Left kidney (tissue), 2 donors: ENCODE results near the gene HCN2. TPM values are rescaled to one million over a fixed set of nuclear protein-coding genes. Genes with fewer than 3 reads are reported as not detected.
"Not testable (repeated sequence)": the region's sequence is repeated elsewhere in the genome, so short reads cannot be mapped to it uniquely, and the experiment has no call there.

ENCODE experiments used
- DNase-seq: peaks from one replicate; pipeline ENCODE4 v3.0.0-alpha.2; 2013
- polyA plus RNA-seq: library from polyadenylated mRNA; unstranded; fragments of 120-200 nt; gene quantifications from one replicate; pipeline ENCODE4 v1.2.1, GENCODE V29; 2013; ENCODE audit not compliant: insufficient read length

The HCN2 gene
- polyA plus RNA-seq, 1 donor: 0.32 TPM

DNA sequence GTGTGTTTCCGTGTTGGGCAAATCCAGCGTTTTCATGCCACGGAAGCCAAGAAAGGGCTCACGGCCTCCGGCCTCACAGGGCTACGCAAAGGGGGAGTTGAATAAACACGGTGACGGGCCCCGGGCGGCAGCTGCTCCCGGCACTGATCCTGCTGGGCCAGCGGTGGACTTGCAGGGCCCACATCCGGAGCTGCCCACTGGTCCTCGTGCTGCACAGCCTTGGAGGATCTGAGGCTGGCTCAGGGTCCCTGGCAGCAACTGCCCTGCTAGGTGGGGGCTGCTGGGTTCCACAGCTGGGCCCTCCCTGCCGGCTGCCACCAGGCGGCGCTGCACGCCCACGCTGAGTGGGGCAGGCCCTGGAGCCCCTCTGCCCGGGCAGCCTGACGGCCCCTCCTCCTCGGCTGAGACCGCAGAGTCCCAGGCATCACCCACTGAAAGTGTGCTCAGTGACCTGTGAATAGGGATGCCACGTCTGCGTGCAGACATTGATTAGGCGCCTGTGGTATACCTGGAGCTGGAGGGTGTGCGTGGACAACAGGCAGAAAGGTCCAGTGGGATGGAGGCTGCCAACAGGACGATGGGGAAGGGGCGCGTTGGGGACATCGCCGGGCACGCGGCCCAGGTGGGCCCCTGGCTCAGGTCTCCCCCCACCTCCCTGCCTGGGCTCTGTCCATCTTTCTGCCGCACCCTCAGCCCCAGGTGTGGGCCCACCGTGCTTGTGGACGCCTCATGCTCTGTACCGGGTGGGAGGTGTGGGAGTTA, 5.3 kb upstream of the HCN2 start:
- no peak for DNase-seq

GRCh38 chr19:585146-585545, 4.5 kb upstream of the HCN2 start:
- not testable (repeated sequence) for DNase-seq

GRCh38 chr19:585551-586110, 4.0 kb upstream of the HCN2 start:
- DNase-seq: no peak

DNA sequence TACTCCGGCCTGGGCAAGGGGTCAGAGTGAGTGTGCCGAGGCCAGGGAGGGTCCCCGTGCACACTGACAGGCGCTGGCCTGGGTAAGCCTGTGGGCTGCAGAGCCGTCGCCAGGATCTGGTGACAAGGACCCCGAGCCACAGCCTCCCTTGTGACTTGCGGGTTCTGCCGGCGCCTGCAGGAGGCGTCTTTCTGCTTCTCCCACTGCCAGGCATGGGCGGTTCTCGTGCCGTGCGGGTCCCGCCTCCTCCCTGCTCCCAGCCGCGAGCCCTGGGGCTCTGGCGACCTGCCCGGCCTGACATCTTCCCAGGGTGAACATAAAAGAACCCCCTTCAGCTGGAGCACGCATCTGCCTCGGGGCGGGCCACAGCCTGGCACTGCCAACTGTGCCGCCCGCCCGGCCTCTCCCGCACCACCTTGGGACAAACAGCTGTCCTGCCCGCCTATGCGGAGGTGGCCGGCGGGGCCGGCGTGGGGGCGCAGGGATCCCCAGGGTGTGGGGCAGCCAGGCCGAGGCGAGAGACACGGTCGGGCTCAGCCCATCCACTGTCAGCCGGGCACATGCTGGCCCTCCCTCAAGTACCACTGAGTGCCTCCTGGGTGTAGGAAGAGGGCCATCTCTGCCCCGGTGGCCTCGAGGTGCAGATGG, 1.5 kb upstream of the HCN2 start:
- DNase-seq: no peak

DNA sequence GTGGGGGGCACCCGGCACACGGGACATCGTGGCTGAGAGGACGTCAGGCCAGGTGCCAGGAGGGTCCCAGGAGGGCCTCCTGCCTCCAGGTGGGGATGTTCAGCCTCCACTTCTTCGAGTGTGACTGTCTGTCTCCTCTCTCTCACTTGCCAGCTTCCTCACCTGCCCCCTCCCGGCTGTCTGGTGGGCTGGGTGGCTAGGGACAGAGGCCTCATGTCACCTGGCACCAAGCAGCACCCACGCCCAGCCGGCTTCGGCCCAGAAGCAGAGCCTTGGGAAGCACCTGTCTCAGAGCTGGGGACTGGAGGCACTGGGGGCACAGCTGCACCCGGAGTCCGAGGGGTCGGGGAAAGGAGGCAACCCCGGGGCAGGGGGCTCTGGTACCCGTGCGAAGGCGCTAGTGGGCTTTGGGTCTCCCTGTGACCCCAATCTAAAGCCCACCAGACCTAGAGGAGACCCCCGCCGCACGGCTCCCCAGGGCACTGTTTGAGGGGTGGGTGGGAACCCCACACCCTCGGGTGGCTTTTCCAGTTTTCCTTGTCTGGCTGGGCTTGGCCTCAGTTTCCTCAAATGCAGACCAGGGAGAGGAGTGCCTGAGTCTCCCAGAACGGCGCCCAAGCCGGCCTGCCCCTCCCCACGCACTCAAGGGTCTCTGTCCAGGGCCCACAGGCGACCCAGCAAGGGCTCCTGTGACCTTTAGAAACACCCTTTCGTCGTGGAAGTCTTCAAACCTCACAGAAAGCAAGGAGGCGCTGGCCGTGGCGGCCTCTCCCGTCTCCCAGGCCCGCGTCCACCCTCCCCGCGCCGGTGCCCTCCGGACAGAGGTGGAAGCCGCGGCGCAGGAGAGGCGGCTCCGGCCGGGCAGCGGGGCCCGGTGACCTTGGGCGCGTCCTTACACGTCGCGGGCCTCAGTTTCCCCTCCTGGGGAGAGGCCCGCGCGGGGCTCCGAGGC, 664 bp upstream of the HCN2 start:
- DNase-seq: no peak

GRCh38 chr19:590396-590745, 690 bp downstream of the HCN2 start:
- no peak for DNase-seq

DNA sequence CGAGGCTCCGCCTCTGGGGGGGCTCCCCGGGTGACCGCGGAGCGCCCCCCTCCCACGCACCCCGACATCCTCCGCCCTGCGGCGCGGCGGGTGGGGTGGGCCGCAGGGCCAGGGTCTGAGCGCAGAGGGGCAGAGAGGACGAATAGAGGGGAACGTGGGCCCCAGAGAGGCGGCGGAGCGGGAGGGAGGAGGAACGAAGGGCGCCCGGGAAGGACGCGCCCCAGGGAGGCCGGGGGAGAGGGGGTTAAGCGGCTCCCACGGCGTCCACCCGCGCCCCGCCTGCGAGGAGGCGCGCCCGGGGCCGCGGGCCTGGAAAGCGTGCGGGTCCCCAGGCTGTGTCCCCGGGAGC, 1.0 kb downstream of the HCN2 start:
- no peak for DNase-seq

GRCh38 chr19:591099-591958, 1.6 kb downstream of the HCN2 start:
- DNase-seq: no peak

- DNase-seq: no peak
These were observed 2.4 kb downstream of the HCN2 start for GRCh38 chr19:592101-592500.

DNA sequence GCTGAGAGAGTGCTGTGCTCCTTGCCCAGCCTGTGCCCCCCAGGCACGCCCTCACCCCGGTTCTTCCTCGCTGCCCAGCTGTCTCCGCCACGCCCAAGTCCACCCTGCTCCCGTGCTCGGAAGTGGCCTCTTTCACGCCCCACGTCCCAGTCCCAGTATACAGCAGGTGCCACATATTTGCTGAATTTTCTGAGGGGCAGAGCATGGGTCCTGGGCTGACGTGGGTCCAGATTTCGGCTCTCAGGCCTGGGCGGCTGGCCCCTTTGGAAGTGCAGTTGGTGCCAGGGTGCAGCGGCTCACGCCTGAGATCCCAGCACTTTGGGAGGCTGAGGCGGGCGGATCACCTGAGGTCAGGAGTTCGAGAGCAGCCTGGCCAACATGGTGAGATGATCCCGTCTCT, 3.4 kb downstream of the HCN2 start:
- DNase-seq: no peak

DNA sequence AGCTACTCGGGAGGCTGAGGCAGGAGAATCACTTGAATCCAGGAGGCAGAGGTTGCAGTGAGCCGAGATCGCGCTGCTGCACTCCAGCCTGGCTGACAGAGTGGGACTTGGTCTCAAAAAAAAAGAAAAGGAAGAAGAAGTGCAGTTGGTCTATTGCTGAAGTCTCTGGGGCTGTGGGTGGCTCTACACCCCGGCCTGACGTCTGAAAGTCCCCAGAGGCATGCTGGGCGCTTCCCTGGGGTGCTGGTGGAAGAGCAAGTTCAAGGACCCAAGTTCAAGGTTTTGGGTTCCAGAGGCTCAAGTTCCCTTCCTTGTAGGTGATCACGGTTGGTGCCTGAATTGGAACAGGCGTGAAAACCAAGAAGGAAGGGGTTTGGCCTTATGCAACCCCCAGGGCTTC, 3.8 kb downstream of the HCN2 start:
- no peak for DNase-seq

- DNase-seq: no peak
These were observed 4.7 kb downstream of the HCN2 start for GRCh38 chr19:594265-594870.

GRCh38 chr19:595326-596262, 5.9 kb downstream of the HCN2 start:
- no peak for DNase-seq

DNA sequence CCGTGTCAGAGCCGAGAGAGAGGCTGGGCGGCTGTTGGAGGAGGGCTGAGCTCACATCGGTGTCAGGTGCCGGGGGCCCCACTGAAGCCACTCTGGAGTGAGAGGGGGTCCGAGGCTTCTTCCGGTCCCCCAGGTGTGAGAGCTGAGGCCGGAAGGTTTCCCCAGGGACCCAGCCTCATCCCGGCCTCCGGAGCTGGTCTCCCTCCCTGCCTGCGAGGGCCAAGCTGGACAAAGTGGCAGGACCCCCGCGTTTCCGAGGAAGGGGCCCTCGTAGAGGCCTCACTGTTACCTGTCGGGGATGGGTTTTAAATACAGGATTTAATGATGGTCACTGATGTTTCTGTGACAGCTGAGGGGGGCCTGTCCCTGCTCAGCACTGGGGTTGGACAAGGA, 6.6 kb downstream of the HCN2 start:
- DNase-seq: no peak

DNA sequence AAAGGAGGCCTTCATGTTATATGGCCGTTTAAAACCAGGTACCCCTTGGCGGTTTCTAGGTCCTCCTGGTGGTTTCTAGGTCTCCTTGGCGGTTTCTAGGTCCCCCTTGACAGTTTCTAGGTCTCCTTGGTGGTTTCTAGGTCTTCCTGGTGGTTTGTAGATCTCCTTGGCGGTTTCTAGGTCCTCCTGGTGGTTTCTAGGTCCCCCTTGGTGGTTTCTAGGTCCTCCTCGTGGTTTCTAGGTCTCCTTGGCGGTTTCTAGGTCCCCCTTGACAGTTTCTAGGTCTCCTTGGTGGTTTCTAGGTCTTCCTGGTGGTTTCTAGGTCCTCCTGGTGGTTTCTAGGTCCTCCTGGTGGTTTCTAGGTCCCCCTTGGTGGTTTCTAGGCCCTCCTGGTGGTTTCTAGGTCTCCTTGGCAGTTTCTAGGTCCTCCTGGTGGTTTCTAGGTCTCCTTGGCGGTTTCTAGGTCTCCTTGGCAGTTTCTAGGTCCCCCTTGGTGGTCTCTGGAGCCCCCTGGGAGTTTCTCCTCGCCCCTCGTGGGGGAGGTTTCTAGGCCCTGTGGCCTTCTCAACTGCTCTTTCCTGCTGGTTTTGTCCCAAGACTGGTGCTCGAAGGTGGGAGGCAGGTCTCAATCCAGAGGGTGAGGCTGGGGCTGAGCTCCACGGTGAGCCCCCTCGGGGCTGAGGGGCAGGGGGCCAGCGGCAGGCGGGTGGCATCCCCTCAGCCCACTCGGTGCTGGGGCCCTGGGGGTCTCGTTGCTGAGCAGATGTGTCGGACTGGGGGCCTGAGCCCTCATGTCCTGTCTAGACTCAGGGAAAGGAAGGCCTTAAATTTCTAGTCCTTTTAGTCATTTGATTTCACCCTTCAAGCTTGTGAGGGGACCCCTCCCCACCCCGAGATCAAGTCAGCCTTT, 8.0 kb downstream of the HCN2 start:
- no peak for DNase-seq

- no peak for DNase-seq
These were observed 11.6 kb downstream of the HCN2 start for GRCh38 chr19:601310-601709.

DNA sequence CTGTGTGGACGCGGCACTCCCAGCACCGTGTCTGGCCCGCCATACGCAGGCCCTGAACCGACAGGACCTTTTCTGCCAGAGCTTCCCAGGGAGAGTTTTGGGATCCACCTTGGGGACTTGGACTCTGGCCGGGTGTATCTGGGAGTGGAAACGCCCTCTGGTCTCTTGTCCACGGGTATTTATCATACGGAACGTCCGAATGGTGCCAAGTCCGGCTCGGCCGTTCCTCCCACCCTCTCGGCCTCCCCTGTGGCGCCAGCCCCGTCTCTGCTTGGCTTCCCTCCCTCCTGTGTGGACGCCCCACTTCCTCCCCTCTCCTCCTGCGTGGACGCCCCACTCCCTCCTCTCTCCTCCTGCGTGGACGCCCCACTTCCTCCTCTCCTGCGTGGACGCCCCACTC, 12.1 kb downstream of the HCN2 start:
- DNase-seq: no peak

GRCh38 chr19:602391-603301, 13.0 kb downstream of the HCN2 start:
- DNase-seq: no peak
